GM12878 (cell line): ENCODE measurements around the gene RCC2.

Experiments used
- ATF7 ChIP-seq: fragments of 450-650 bp; IDR thresholded peaks from 2 replicates; pipeline ENCODE4 v1.6.1; 2016; ENCODE audit warnings: low read depth, mild to moderate bottlenecking
- CEBPB ChIP-seq, 2 experiments: fragments of 150-350 bp in 1 of 2; IDR thresholded peaks; 2 replicates each; pipeline ENCODE4 v1.6.1; 2012 to 2014; ENCODE audit warnings: low read depth in 2 of 2, low read length in 2 of 2, borderline replicate concordance in 1 of 2, inconsistent platforms in 1 of 2
- CREB1 ChIP-seq: IDR thresholded peaks from 2 replicates; pipeline ENCODE4 v1.6.1; 2012; ENCODE audit warnings: low read depth, mild to moderate bottlenecking, inconsistent platforms
- CTCF ChIP-seq, 3 experiments: IDR thresholded peaks in 2 of 3; conservative IDR thresholded peaks in 1 of 3; 2 replicates each; pipeline ENCODE4 v1.5.1; 2011; ENCODE audit warnings: low read depth in 3 of 3, low read length in 3 of 3, mild to moderate bottlenecking in 3 of 3, control low read depth in 2 of 3, moderate library complexity in 2 of 3, inconsistent platforms in 1 of 3, mixed read lengths in 1 of 3; ENCODE audit not compliant: control insufficient read depth in 2 of 3, insufficient read depth in 1 of 3; ENCODE audit errors: extremely low read depth in 1 of 3
- EGR1 ChIP-seq, 2 experiments: IDR thresholded peaks; 1 replicate in 1 of 2; 2 replicates in 1 of 2; pipeline ENCODE4 v1.6.1; 2011 to 2012; ENCODE audit warnings: low read depth in 2 of 2, low read length in 2 of 2, borderline replicate concordance in 1 of 2, mild to moderate bottlenecking in 1 of 2, moderate library complexity in 1 of 2
- EP300 ChIP-seq, 2 experiments: fragments of 150-350 bp in 1 of 2; IDR thresholded peaks; 2 replicates each; pipeline ENCODE4 v1.6.1; 2011 to 2012; ENCODE audit warnings: low read depth in 2 of 2, low read length in 2 of 2, borderline replicate concordance in 1 of 2, improper control_type of control experiment in 1 of 2, inconsistent platforms in 1 of 2; ENCODE audit not compliant: control insufficient read depth in 1 of 2
- JUND ChIP-seq: IDR thresholded peaks from 2 replicates; pipeline ENCODE4 v1.6.1; 2012; ENCODE audit warnings: low read depth, mild to moderate bottlenecking, low read length, improper control_type of control experiment, moderate library complexity
- NFYB ChIP-seq: IDR thresholded peaks from 2 replicates; pipeline ENCODE4 v1.6.1; 2011; ENCODE audit warnings: low read depth, mild to moderate bottlenecking, low read length, improper control_type of control experiment, moderate library complexity; ENCODE audit not compliant: insufficient read depth
- NRF1 ChIP-seq: conservative IDR thresholded peaks from 2 replicates; pipeline ENCODE4 v1.6.1; 2011; ENCODE audit warnings: mild to moderate bottlenecking, low read depth, low read length, improper control_type of control experiment
- POLR2AphosphoS2 ChIP-seq: IDR thresholded peaks from 2 replicates; pipeline ENCODE4 v1.6.1; 2011; ENCODE audit warnings: low read depth, mild to moderate bottlenecking, low read length, improper control_type of control experiment, moderate library complexity
- REST ChIP-seq: IDR thresholded peaks from 2 replicates; pipeline ENCODE4 v1.6.1; 2012; ENCODE audit warnings: mild to moderate bottlenecking, low read depth, low read length
- YY1 ChIP-seq: IDR thresholded peaks from 2 replicates; pipeline ENCODE4 v1.6.1; 2011; ENCODE audit warnings: low read depth, mild to moderate bottlenecking, low read length

GRCh38 chr1:17429183-17429582 lies 10.3 kb downstream of the RCC2 start:
- TF ChIP-seq JUND, result no peak
- no peak for TF ChIP-seq YY1
- TF ChIP-seq ATF7, result no peak
- no peak for TF ChIP-seq CTCF (IDR thresholded peaks at IDR 0.05 in 2 of 3, conservative IDR thresholded peaks at IDR 0.05 in 1 of 3; ENCODE audit: control insufficient read depth in 2 of 3, extremely low read depth in 1 of 3, insufficient read depth in 1 of 3, low read depth in 3 of 3, low read length in 3 of 3)
- no peak for TF ChIP-seq NRF1
- no peak for TF ChIP-seq REST
- no peak for TF ChIP-seq CEBPB (IDR thresholded peaks at IDR 0.05; ENCODE audit: borderline replicate concordance in 1 of 2, low read depth in 2 of 2, low read length in 2 of 2)
- no peak for TF ChIP-seq POLR2AphosphoS2
- TF ChIP-seq EGR1 (IDR thresholded peaks at IDR 0.05; ENCODE audit: borderline replicate concordance in 1 of 2, low read depth in 2 of 2, low read length in 2 of 2), result no peak
- no peak for TF ChIP-seq NFYB
- TF ChIP-seq CREB1, result no peak
- TF ChIP-seq EP300 (IDR thresholded peaks at IDR 0.05; ENCODE audit: borderline replicate concordance in 1 of 2, control insufficient read depth in 1 of 2, low read depth in 2 of 2, low read length in 2 of 2), result no peak
